ENCODE data around the gene KIF26B.

GRCh38 chr1:245263529-245264095 lies 108.8 kb downstream of the KIF26B start:
- TF ChIP-seq POLR2A (IDR thresholded peaks at IDR 0.05) (no peak), EP300 (IDR thresholded peaks at IDR 0.05) (no peak), CTCF (IDR thresholded peaks at IDR 0.05) (no peak)

All from tibial nerve (tissue), 4 donors.